Suprapubic skin (tissue), 4 donors: ENCODE measurements around the gene NFIC.
"Not testable (repeated sequence)": the region's sequence is repeated elsewhere in the genome, so short reads cannot be mapped to it uniquely, and the experiment has no call there.

ENCODE experiments used
- EP300 ChIP-seq: sonication (generic); formaldehyde crosslinking; IDR thresholded peaks from one replicate; pipeline ENCODE4 v1.6.1; 2017; ENCODE audit warnings: antibody characterized with exemption
- POLR2A ChIP-seq, 2 donors: fragments of 450-650 bp; IDR thresholded peaks; one replicate each; pipeline ENCODE4 v1.6.1; 2017; ENCODE audit warnings: antibody characterized with exemption in 2 of 2, mild to moderate bottlenecking in 2 of 2, moderate library complexity in 2 of 2
- POLR2AphosphoS5 ChIP-seq, 3 donors: sonication (generic); formaldehyde crosslinking; IDR thresholded peaks; one replicate each; pipeline ENCODE4 v1.6.1; 2017; ENCODE audit warnings: antibody characterized with exemption in 3 of 3
- TF ChIP-seq, protein P1 (sequence below), 2 donors: fragments of 200-600 bp in 1 of 2; fragments of 450-650 bp in 1 of 2; sonication (generic) in 1 of 2; IDR thresholded peaks; one replicate each; pipeline ENCODE4 v1.5.1; 2016 to 2019; ENCODE audit warnings: antibody characterized with exemption in 2 of 2, mild to moderate bottlenecking in 1 of 2, moderate library complexity in 1 of 2

DNA sequence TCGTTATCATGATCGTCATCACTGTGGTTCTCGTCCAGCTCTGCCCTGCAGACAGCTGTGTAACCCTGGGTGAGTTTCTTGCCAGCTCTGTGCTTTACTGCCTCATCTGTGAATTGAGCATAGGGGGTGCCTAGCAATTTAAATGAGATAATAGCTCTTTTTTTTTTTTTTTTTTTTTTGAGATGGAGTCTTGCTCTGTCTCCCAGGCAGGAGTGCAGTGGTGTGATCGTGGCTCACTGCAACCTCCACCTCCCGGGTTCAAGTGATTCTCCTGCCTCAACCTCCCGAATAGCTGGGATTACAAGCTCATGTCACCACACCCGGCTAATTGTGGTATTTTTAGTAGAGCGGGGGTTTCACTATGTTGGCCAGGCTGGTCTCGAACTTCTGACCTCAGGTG, 25.5 kb downstream of the NFIC start:
- TF ChIP-seq, protein P1, sequence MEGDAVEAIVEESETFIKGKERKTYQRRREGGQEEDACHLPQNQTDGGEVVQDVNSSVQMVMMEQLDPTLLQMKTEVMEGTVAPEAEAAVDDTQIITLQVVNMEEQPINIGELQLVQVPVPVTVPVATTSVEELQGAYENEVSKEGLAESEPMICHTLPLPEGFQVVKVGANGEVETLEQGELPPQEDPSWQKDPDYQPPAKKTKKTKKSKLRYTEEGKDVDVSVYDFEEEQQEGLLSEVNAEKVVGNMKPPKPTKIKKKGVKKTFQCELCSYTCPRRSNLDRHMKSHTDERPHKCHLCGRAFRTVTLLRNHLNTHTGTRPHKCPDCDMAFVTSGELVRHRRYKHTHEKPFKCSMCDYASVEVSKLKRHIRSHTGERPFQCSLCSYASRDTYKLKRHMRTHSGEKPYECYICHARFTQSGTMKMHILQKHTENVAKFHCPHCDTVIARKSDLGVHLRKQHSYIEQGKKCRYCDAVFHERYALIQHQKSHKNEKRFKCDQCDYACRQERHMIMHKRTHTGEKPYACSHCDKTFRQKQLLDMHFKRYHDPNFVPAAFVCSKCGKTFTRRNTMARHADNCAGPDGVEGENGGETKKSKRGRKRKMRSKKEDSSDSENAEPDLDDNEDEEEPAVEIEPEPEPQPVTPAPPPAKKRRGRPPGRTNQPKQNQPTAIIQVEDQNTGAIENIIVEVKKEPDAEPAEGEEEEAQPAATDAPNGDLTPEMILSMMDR (IDR thresholded peaks at IDR 0.05), result not testable (repeated sequence)
- not testable (repeated sequence) for TF ChIP-seq EP300; POLR2A (IDR thresholded peaks at IDR 0.05); POLR2AphosphoS5 (IDR thresholded peaks at IDR 0.05)
